H9 (cell line): ENCODE data around the gene VPS41. TPM values are rescaled to one million over a fixed set of nuclear protein-coding genes. Genes with fewer than 3 reads are reported as not detected.

Experiments used
- DNase-seq: peaks from one replicate; pipeline ENCODE4 v3.0.0-alpha.2; 2017
- H2AFZ ChIP-seq: one replicate; pipeline ENCODE4 v1.6.1; 2013; ENCODE audit warnings: mild to moderate bottlenecking, low read length, control low read depth, moderate library complexity
- H2AK5ac ChIP-seq: 2 replicates; pipeline ENCODE4 v1.6.1; 2013; ENCODE audit warnings: low read length, control low read depth, mixed read lengths; ENCODE audit not compliant: insufficient read length
- H2BK120ac ChIP-seq: one replicate; pipeline ENCODE4 v1.6.1; 2013; ENCODE audit warnings: low read depth, mild to moderate bottlenecking, low read length, control low read depth, inconsistent platforms; ENCODE audit not compliant: poor library complexity, severe bottlenecking
- H2BK12ac ChIP-seq: 2 replicates; pipeline ENCODE4 v1.6.1; 2013; ENCODE audit warnings: low read length, control low read depth, mixed read lengths, low read depth; ENCODE audit not compliant: insufficient read length
- H2BK15ac ChIP-seq: 2 replicates; pipeline ENCODE4 v1.6.1; 2013; ENCODE audit warnings: low read depth, low read length, control low read depth
- H2BK20ac ChIP-seq: one replicate; pipeline ENCODE4 v1.6.1; 2013; ENCODE audit warnings: low read depth, mild to moderate bottlenecking, low read length, control low read depth, inconsistent platforms; ENCODE audit not compliant: poor library complexity, severe bottlenecking
- H2BK5ac ChIP-seq: 2 replicates; pipeline ENCODE4 v1.6.1; 2013; ENCODE audit warnings: low read length, control low read depth, mixed read lengths; ENCODE audit not compliant: insufficient read length
- H3K14ac ChIP-seq: 2 replicates; pipeline ENCODE4 v1.6.1; 2013; ENCODE audit warnings: low read length, control low read depth; ENCODE audit not compliant: insufficient read depth
- H3K18ac ChIP-seq: 2 replicates; pipeline ENCODE4 v1.6.1; 2013; ENCODE audit warnings: low read depth, mild to moderate bottlenecking, mixed read lengths, low read length, control low read depth; ENCODE audit not compliant: insufficient read length
- H3K23ac ChIP-seq: 2 replicates; pipeline ENCODE4 v1.6.1; 2013; ENCODE audit warnings: low read length, control low read depth, mixed read lengths, low read depth; ENCODE audit not compliant: insufficient read length
- H3K23me2 ChIP-seq: 2 replicates; pipeline ENCODE4 v1.6.1; 2013; ENCODE audit warnings: low read depth, mild to moderate bottlenecking, mixed read lengths, low read length, control low read depth; ENCODE audit not compliant: insufficient read length, poor library complexity, severe bottlenecking
- H3K27ac ChIP-seq: 2 replicates; pipeline ENCODE4 v1.5.1; 2013; ENCODE audit warnings: low read length, control low read depth, mixed read lengths, low read depth; ENCODE audit not compliant: insufficient read length
- H3K27me3 ChIP-seq: 2 replicates; pipeline ENCODE4 v1.6.1; 2013; ENCODE audit warnings: low read length, control low read depth, inconsistent platforms; ENCODE audit not compliant: insufficient read depth
- H3K4ac ChIP-seq: 2 replicates; pipeline ENCODE4 v1.6.1; 2013; ENCODE audit warnings: low read depth, mild to moderate bottlenecking, control low read depth, inconsistent platforms, low read length, moderate library complexity
- H3K4me1 ChIP-seq: 2 replicates; pipeline ENCODE4 v1.6.1; 2013; ENCODE audit warnings: low read length, control low read depth, inconsistent platforms; ENCODE audit not compliant: insufficient read depth
- H3K4me2 ChIP-seq: 2 replicates; pipeline ENCODE4 v1.6.1; 2013; ENCODE audit warnings: low read length, control low read depth, mixed read lengths; ENCODE audit not compliant: insufficient read length, insufficient read depth
- H3K56ac ChIP-seq: 2 replicates; pipeline ENCODE4 v1.6.1; 2013; ENCODE audit warnings: low read depth, mild to moderate bottlenecking, mixed read lengths, low read length, control low read depth; ENCODE audit not compliant: insufficient read length
- H3K79me1 ChIP-seq: 2 replicates; pipeline ENCODE4 v1.6.1; 2013; ENCODE audit warnings: low read depth, mild to moderate bottlenecking, moderate library complexity, low read length, control low read depth, inconsistent platforms; ENCODE audit not compliant: insufficient read depth, poor library complexity, severe bottlenecking
- H3K79me2 ChIP-seq: 2 replicates; pipeline ENCODE4 v1.6.1; 2013; ENCODE audit warnings: low read length, control low read depth, inconsistent platforms; ENCODE audit not compliant: insufficient read depth
- H3K9ac ChIP-seq: 2 replicates; pipeline ENCODE4 v1.6.1; 2013; ENCODE audit warnings: low read length, control low read depth, mixed read lengths; ENCODE audit not compliant: insufficient read length; ENCODE audit errors: extremely low read depth
- H3K9me3 ChIP-seq: one replicate; pipeline ENCODE4 v1.6.1; 2013; ENCODE audit warnings: low read depth, low read length, inconsistent platforms; ENCODE audit not compliant: control insufficient read depth
- H3T11ph ChIP-seq: one replicate; pipeline ENCODE4 v1.6.1; 2013; ENCODE audit warnings: mild to moderate bottlenecking, low read length, control low read depth, inconsistent platforms
- H4K20me1 ChIP-seq: one replicate; pipeline ENCODE4 v1.6.1; 2013; ENCODE audit not compliant: control insufficient read depth, insufficient read length, insufficient read depth
- H4K5ac ChIP-seq: 2 replicates; pipeline ENCODE4 v1.6.1; 2013; ENCODE audit warnings: low read depth, mild to moderate bottlenecking, mixed read lengths, low read length, control low read depth; ENCODE audit not compliant: insufficient read length
- H4K8ac ChIP-seq: replicated peaks from 2 replicates; pipeline ENCODE4 v1.6.1; 2013; ENCODE audit warnings: low read length, control low read depth, mixed read lengths, low read depth; ENCODE audit not compliant: insufficient read length
- H4K91ac ChIP-seq: 2 replicates; pipeline ENCODE4 v1.6.1; 2013; ENCODE audit warnings: low read depth, mild to moderate bottlenecking, moderate library complexity, mixed read lengths, low read length, control low read depth; ENCODE audit not compliant: insufficient read length
- H3K27ac Mint-ChIP-seq, 3 experiments: 2 replicates in 2 of 3; 3 replicates in 1 of 3; pipeline ENCODE4 v1.8.0; 2020 to 2021; ENCODE audit warnings: mixed read lengths in 3 of 3, mild to moderate bottlenecking in 1 of 3, moderate library complexity in 1 of 3
- H3K27me3 Mint-ChIP-seq: 2 replicates; pipeline ENCODE4 v1.8.0; 2021; ENCODE audit warnings: low read depth, mild to moderate bottlenecking, moderate library complexity, mixed read lengths
- H3K36me3 Mint-ChIP-seq, 3 experiments: 2 replicates in 2 of 3; 3 replicates in 1 of 3; pipeline ENCODE4 v1.8.0; 2020 to 2021; ENCODE audit warnings: low read depth in 3 of 3, mixed read lengths in 3 of 3; ENCODE audit not compliant: insufficient read depth in 1 of 3
- H3K4me1 Mint-ChIP-seq, 2 experiments: 2 replicates each; pipeline ENCODE4 v1.8.0; 2020; ENCODE audit warnings: mixed read lengths in 2 of 2
- H3K4me3 Mint-ChIP-seq, 2 experiments: 2 replicates in 1 of 2; 3 replicates in 1 of 2; pipeline ENCODE4 v1.8.0; 2020 to 2021; ENCODE audit warnings: mild to moderate bottlenecking in 2 of 2, mixed read lengths in 2 of 2, moderate library complexity in 1 of 2
- H3K9me3 Mint-ChIP-seq, 2 experiments: 2 replicates in 1 of 2; 3 replicates in 1 of 2; pipeline ENCODE4 v1.8.0; 2020; ENCODE audit warnings: mild to moderate bottlenecking in 2 of 2, mixed read lengths in 2 of 2, moderate library complexity in 1 of 2
- CTCF ChIP-seq: fragments of 200-600 bp; sonication (generic); conservative IDR thresholded peaks from 3 replicates; pipeline ENCODE4 v1.8.0; 2021; ENCODE audit warnings: antibody characterized with exemption, mild to moderate bottlenecking
- WGBS: extraction: QIAGEN DNeasy Blood & Tissue Kit; methylation state at CpG from one replicate; pipeline ENCODE4 v1.1.7; 2013; ENCODE audit warnings: missing lambda C conversion rate, low lambda C conversion rate, mixed read lengths; ENCODE audit not compliant: insufficient read length; ENCODE audit errors: extremely low coverage; 5-methylcytosine and 5-hydroxymethylcytosine counted together
- total RNA-seq: library from RNA; stranded (reverse); gene quantifications from 2 replicates; pipeline ENCODE4 v1.2.1, GENCODE V29; 2021

Gene VPS41
- total RNA-seq, 1 experiment from 2014 or later, result 49.3 TPM

- Mint-ChIP-seq H3K4me1 (peaks cover 8 to 11% of the 10 kb centered on the region in 2 experiments), H3K27me3 (no peaks in the 10 kb centered on the region; the same call in 1 of the 2 replicates), H3K36me3 (no peaks in the 10 kb centered on the region), H3K9me3 (peaks cover 0 to 6% of the 10 kb centered on the region in 2 experiments; a peak in 3 of 5 replicates), H3K4me3 (no peak overlapping the region), H3K27ac (no peak overlapping the region; a peak in 1 of 7 replicates)
- Histone ChIP-seq H2BK12ac (no peak overlapping the region), H3K14ac (no peak overlapping the region), H2BK120ac (no peak overlapping the region), H3K9ac (no peak overlapping the region), H4K5ac (no peak overlapping the region), H3K27me3 (no peaks in the 10 kb centered on the region), H2BK20ac (no peak overlapping the region), H3K79me1 (no peaks in the 10 kb centered on the region), H3K23ac (no peak overlapping the region), H2AFZ (no peak overlapping the region), H3K4ac (no peak overlapping the region), H3T11ph (no peak overlapping the region), H3K9me3 (no peaks in the 10 kb centered on the region), H2BK15ac (no peak overlapping the region), H3K4me2 (no peak overlapping the region), H3K4me1 (no peaks in the 10 kb centered on the region; the same call in 1 of the 2 replicates), H2BK5ac (no peak overlapping the region), H3K27ac (no peak overlapping the region), H3K23me2 (no peaks in the 10 kb centered on the region), H4K91ac (no peak overlapping the region), H3K56ac (no peak overlapping the region), H4K8ac (no peak overlapping the region), H2AK5ac (no peak overlapping the region), H4K20me1 (no peaks in the 10 kb centered on the region), H3K18ac (no peak overlapping the region), H3K79me2 (no peaks in the 10 kb centered on the region)
- DNase-seq, result no peak
- no peak for TF ChIP-seq CTCF
- no CpG with 5 or more reads among the region's 21 CpGs for WGBS
Measured at GRCh38 chr7:38685851-38686250, 223.1 kb downstream of the VPS41 start.
